Endothelial cell of umbilical vein (primary cell): ENCODE measurements around the gene SMIM27.

ENCODE experiments used
- EZH2 ChIP-seq: IDR thresholded peaks from 2 replicates; pipeline ENCODE4 v1.6.1; 2012; ENCODE audit warnings: borderline replicate concordance, low read depth, mild to moderate bottlenecking, moderate library complexity, low read length, inconsistent platforms; ENCODE audit not compliant: severe bottlenecking
- FOS ChIP-seq: IDR thresholded peaks from 2 replicates; pipeline ENCODE4 v1.6.1; 2011; ENCODE audit warnings: mild to moderate bottlenecking, low read length, moderate library complexity, borderline replicate concordance; ENCODE audit not compliant: insufficient read depth
- JUN ChIP-seq: IDR thresholded peaks from 2 replicates; pipeline ENCODE4 v1.6.1; 2011; ENCODE audit warnings: borderline replicate concordance, low read depth; ENCODE audit not compliant: insufficient read length, insufficient read depth
- MYC ChIP-seq: IDR thresholded peaks from one replicate; pipeline ENCODE4 v1.6.1; 2011; ENCODE audit warnings: mild to moderate bottlenecking, low read depth, low read length
- POLR2A ChIP-seq: IDR thresholded peaks from 2 replicates; pipeline ENCODE4 v1.6.1; 2012; ENCODE audit warnings: low read depth, mild to moderate bottlenecking, control low read depth, low read length
- POLR2AphosphoS5 ChIP-seq: IDR thresholded peaks from 2 replicates; pipeline ENCODE4 v1.6.1; 2012; ENCODE audit warnings: low read depth, mild to moderate bottlenecking, control low read depth, low read length, moderate library complexity; ENCODE audit not compliant: insufficient read depth
- TF ChIP-seq, protein P1 (sequence below), 2 donors: IDR thresholded peaks; 1 replicate in 1 of 2; 2 replicates in 1 of 2; pipeline ENCODE4 v1.5.1; 2011; ENCODE audit warnings: low read length in 2 of 2, mild to moderate bottlenecking in 2 of 2, moderate library complexity in 2 of 2, control low read depth in 1 of 2, inconsistent platforms in 1 of 2, low read depth in 1 of 2; ENCODE audit not compliant: insufficient read depth in 1 of 2; ENCODE audit errors: extremely low read depth in 1 of 2

DNA sequence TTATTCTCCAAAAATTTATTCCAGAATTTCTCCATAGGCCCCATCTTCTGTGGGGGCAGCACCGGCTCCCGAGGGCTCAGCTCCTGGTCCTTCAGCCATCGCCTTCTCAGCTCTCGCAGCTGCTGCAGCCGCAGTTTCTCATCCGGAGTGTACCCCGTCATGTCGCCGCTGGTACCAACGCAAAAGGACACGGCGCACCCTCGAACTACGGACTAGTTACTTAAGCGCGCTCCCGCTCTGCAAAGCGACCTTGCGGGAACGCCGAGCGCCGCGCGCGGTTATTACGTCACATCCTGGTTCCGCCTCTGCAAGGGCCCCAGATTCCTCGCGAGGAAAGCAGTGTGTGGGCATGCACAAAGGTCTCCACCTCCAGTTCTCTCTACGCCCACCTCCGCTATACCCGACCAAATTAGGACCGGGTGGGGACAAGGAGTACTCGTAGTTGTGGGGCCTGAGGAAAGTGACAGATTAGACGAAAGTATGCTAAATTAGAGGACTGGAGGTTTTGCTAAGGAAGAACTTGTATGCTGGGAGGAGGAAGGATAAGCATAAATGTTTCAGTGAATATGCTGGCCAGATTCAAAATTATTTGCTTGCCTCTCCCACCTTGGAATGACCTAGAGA is 20.9 kb downstream of the SMIM27 start, which contains the start of gene NDUFB6:
- TF ChIP-seq, protein P1, sequence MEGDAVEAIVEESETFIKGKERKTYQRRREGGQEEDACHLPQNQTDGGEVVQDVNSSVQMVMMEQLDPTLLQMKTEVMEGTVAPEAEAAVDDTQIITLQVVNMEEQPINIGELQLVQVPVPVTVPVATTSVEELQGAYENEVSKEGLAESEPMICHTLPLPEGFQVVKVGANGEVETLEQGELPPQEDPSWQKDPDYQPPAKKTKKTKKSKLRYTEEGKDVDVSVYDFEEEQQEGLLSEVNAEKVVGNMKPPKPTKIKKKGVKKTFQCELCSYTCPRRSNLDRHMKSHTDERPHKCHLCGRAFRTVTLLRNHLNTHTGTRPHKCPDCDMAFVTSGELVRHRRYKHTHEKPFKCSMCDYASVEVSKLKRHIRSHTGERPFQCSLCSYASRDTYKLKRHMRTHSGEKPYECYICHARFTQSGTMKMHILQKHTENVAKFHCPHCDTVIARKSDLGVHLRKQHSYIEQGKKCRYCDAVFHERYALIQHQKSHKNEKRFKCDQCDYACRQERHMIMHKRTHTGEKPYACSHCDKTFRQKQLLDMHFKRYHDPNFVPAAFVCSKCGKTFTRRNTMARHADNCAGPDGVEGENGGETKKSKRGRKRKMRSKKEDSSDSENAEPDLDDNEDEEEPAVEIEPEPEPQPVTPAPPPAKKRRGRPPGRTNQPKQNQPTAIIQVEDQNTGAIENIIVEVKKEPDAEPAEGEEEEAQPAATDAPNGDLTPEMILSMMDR (IDR thresholded peaks at IDR 0.05; ENCODE audit: extremely low read depth in 1 of 2, insufficient read depth in 1 of 2, low read depth in 1 of 2, low read length in 2 of 2), result no peak
- TF ChIP-seq POLR2AphosphoS5 (peak; percentile 54), POLR2A (peak; percentile 76), EZH2 (no peak), MYC (peak; percentile 18), FOS (no peak), JUN (no peak)
